ENCODE results near the gene APOBEC3H.

- TF ChIP-seq CTCF (IDR thresholded peaks at IDR 0.05 in 2 of 3, conservative IDR thresholded peaks at IDR 0.05 in 1 of 3; ENCODE audit: borderline replicate concordance in 1 of 3, insufficient read depth in 1 of 3, low read depth in 2 of 3, low read length in 2 of 3) (no peak), POLR2A (IDR thresholded peaks at IDR 0.05; ENCODE audit: borderline replicate concordance, extremely low read depth, insufficient read depth, insufficient read length) (no peak), ZBTB33 (IDR thresholded peaks at IDR 0.05; ENCODE audit: extremely low read depth, insufficient replicate concordance, low read length) (no peak), EZH2 (IDR thresholded peaks at IDR 0.05) (no peak), SP1 (IDR thresholded peaks at IDR 0.05; ENCODE audit: low read depth) (no peak), EGR1 (IDR thresholded peaks at IDR 0.05; ENCODE audit: low read depth) (no peak)
These were observed 45.1 kb downstream of the APOBEC3H start for GRCh38 chr22:39142088-39142680.

All from HCT116 (cell line).